ENCODE results near the gene METTL5.
"Not testable (repeated sequence)": the region's sequence is repeated elsewhere in the genome, so short reads cannot be mapped to it uniquely, and the experiment has no call there.

Gene METTL5

DNA sequence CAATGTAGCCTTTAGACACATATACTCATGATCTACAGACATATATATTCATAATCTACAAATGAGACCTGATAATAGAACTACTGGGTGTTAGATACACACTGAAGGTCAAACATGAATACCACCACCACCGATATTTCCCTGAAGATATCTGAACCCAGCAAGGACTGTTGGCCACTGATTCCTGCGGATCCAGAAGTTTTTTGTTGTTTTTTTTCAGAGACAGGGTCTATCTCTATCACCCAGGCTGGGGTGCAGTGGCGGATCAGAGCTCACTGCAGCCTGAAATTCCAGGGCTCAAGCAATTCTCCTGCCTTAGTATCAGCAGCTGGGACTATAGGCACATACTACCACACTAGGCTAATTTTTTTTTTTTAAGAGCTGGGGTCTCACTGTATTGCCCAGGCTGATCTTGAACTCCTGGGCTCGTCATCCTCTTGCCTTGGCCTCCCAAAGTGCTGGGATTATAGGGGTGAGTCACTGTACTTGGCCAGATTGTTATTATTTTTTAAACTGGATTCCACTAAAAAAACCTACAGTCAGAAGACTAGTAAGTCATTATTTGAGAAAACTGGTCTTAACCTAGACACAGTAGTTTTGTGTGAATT, 1.8 kb downstream of the METTL5 start:
- no peak overlapping the region for H3K27ac ChIP-seq
- no peaks in the 10 kb centered on the region for H4K20me1 ChIP-seq (ENCODE audit: insufficient read depth)
- no peak overlapping the region for H2AFZ ChIP-seq (ENCODE audit: low read depth)
- H3K79me2 ChIP-seq (ENCODE audit: insufficient read depth, low read depth): peaks cover 39% of the 10 kb centered on the region
- H3K9ac ChIP-seq: no peak overlapping the region
- peaks cover 36% of the 10 kb centered on the region for H3K4me1 ChIP-seq (ENCODE audit: low read depth, poor library complexity, severe bottlenecking)
- no peak overlapping the region for H3K4me3 ChIP-seq (IDR thresholded peaks at IDR 0.05; ENCODE audit: insufficient read depth, low read depth, low read length)
- H3K4me2 ChIP-seq: peak overlapping the region; percentile 81; the same call in 1 of the 2 replicates
- H3K36me3 ChIP-seq (ENCODE audit: insufficient read depth): peaks cover 2% of the 10 kb centered on the region; the same call in 1 of the 2 replicates
- no peaks in the 10 kb centered on the region for H3K27me3 ChIP-seq (ENCODE audit: insufficient read depth, low read depth)
- TF ChIP-seq, protein P1, sequence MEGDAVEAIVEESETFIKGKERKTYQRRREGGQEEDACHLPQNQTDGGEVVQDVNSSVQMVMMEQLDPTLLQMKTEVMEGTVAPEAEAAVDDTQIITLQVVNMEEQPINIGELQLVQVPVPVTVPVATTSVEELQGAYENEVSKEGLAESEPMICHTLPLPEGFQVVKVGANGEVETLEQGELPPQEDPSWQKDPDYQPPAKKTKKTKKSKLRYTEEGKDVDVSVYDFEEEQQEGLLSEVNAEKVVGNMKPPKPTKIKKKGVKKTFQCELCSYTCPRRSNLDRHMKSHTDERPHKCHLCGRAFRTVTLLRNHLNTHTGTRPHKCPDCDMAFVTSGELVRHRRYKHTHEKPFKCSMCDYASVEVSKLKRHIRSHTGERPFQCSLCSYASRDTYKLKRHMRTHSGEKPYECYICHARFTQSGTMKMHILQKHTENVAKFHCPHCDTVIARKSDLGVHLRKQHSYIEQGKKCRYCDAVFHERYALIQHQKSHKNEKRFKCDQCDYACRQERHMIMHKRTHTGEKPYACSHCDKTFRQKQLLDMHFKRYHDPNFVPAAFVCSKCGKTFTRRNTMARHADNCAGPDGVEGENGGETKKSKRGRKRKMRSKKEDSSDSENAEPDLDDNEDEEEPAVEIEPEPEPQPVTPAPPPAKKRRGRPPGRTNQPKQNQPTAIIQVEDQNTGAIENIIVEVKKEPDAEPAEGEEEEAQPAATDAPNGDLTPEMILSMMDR (conservative IDR thresholded peaks at IDR 0.05; ENCODE audit: low read depth, low read length): no peak

DNA sequence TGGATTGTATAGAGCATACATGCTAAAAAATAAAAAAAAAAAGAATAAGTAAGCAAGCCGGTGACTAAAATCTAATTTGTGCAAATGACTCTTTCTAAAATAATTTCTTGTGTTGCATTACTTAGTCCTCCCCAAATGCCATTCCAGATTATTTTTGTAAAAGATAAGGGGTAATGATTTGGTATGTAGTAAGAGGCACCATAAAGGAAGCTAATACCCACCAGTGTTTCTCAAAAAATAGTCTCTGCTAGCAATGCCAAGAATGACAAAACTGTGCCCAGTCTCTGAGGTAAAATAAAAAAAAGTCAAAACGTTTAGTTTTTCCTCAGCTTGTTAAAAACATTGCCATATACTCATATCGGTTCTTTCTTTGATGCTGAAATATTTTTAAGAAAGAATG, 2.7 kb downstream of the METTL5 start:
- Histone ChIP-seq H3K27me3 (ENCODE audit: insufficient read depth, low read depth) (no peaks in the 10 kb centered on the region), H4K20me1 (ENCODE audit: insufficient read depth) (no peaks in the 10 kb centered on the region), H3K4me2 (peak overlapping the region; percentile 81; the same call in 1 of the 2 replicates), H3K27ac (no peak overlapping the region), H3K4me1 (ENCODE audit: low read depth, poor library complexity, severe bottlenecking) (peaks cover 36% of the 10 kb centered on the region), H2AFZ (ENCODE audit: low read depth) (no peak overlapping the region), H3K4me3 (IDR thresholded peaks at IDR 0.05; ENCODE audit: insufficient read depth, low read depth, low read length) (no peak overlapping the region), H3K36me3 (ENCODE audit: insufficient read depth) (peaks cover 2% of the 10 kb centered on the region; the same call in 1 of the 2 replicates), H3K79me2 (ENCODE audit: insufficient read depth, low read depth) (peaks cover 37% of the 10 kb centered on the region), H3K9ac (no peak overlapping the region)
- TF ChIP-seq, protein P1 (conservative IDR thresholded peaks at IDR 0.05; ENCODE audit: low read depth, low read length): no peak

DNA sequence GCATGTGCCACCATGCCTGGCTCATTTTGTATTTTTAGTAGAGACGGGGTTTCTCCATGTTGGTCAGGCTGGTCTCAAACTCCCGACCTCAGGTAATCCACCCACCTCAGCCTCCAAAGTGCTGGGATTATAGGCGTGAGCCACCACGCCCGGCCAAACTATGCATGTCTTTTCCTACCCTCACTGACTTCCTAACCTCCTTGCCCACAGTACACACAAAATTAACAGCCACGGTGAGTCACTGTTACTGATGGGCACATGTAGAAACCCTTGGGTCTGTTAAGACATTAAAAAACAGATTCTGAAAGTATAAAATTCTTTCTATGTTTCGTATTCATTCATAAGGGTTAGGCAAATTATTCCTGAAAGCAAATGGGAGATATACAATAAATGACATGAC, 4.6 kb downstream of the METTL5 start:
- H3K27ac ChIP-seq; H2AFZ ChIP-seq (ENCODE audit: low read depth); H3K9ac ChIP-seq; H4K20me1 ChIP-seq (ENCODE audit: insufficient read depth); H3K4me3 ChIP-seq (IDR thresholded peaks at IDR 0.05; ENCODE audit: insufficient read depth, low read depth, low read length); H3K27me3 ChIP-seq (ENCODE audit: insufficient read depth, low read depth); H3K4me2 ChIP-seq; H3K36me3 ChIP-seq (ENCODE audit: insufficient read depth): not testable (repeated sequence)
- H3K79me2 ChIP-seq (ENCODE audit: insufficient read depth, low read depth): peaks cover 37% of the 10 kb centered on the region
- H3K4me1 ChIP-seq (ENCODE audit: low read depth, poor library complexity, severe bottlenecking): peaks cover 31% of the 10 kb centered on the region

DNA sequence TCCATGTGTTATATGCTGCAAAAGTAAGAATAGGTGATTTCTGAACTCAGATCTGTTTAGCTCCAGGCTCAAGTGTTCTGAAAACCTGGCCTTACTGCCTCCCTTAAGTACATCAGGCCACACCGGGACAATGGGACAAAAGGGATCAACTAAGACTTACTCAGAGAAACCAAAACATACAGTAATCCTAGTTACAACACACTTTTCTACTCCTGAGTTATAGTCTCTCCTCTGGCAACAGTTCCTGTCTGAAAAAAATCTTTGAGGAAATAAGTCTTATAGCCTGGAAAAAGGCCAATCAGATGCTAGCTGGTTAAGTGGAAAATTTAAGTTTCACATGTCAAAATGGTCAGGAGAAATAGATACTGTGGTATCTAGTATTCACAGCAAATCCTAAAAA, 5.6 kb downstream of the METTL5 start:
- H3K4me3 ChIP-seq (IDR thresholded peaks at IDR 0.05; ENCODE audit: insufficient read depth, low read depth, low read length): no peak overlapping the region
- no peak overlapping the region; the same call in 1 of the 2 replicates for H3K27ac ChIP-seq
- no peaks in the 10 kb centered on the region for H4K20me1 ChIP-seq (ENCODE audit: insufficient read depth)
- TF ChIP-seq, protein P1 (conservative IDR thresholded peaks at IDR 0.05; ENCODE audit: low read depth, low read length): no peak
- H3K79me2 ChIP-seq (ENCODE audit: insufficient read depth, low read depth): peaks cover 31% of the 10 kb centered on the region
- no peak overlapping the region for H3K4me2 ChIP-seq
- peaks cover 2% of the 10 kb centered on the region; the same call in 1 of the 2 replicates for H3K36me3 ChIP-seq (ENCODE audit: insufficient read depth)
- H3K9ac ChIP-seq: no peak overlapping the region
- H2AFZ ChIP-seq (ENCODE audit: low read depth): no peak overlapping the region
- peaks cover 30% of the 10 kb centered on the region for H3K4me1 ChIP-seq (ENCODE audit: low read depth, poor library complexity, severe bottlenecking)
- no peaks in the 10 kb centered on the region for H3K27me3 ChIP-seq (ENCODE audit: insufficient read depth, low read depth)

DNA sequence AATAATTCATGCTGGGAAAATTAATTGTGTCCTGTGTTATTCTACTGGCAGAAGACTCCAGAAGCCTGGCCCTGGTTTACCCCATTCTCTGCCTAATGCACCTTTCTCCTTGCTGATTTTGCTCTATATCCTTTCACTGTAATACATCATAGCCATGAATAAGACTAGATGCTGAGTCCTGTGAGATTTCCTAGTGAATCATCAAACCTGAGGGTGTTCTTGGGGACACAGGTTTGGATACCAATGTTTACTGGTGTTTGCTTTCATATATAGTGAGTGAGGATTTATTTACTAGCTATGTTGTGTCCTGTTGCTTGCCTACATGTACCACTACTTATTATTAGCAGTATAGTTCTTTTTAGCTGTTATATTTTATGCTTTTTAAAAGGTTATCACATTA, 6.5 kb downstream of the METTL5 start:
- H3K4me1 ChIP-seq (ENCODE audit: low read depth, poor library complexity, severe bottlenecking): peaks cover 22% of the 10 kb centered on the region
- no peak overlapping the region for H3K4me3 ChIP-seq (IDR thresholded peaks at IDR 0.05; ENCODE audit: insufficient read depth, low read depth, low read length)
- H3K4me2 ChIP-seq: no peak overlapping the region
- no peaks in the 10 kb centered on the region; the same call in 1 of the 2 replicates for H4K20me1 ChIP-seq (ENCODE audit: insufficient read depth)
- peaks cover 22% of the 10 kb centered on the region; the same call in 1 of the 2 replicates for H3K79me2 ChIP-seq (ENCODE audit: insufficient read depth, low read depth)
- no peak overlapping the region for H3K9ac ChIP-seq
- H3K36me3 ChIP-seq (ENCODE audit: insufficient read depth): peaks cover 2% of the 10 kb centered on the region; the same call in 1 of the 2 replicates
- no peak overlapping the region for H2AFZ ChIP-seq (ENCODE audit: low read depth)
- TF ChIP-seq, protein P1 (conservative IDR thresholded peaks at IDR 0.05; ENCODE audit: low read depth, low read length): no peak
- no peaks in the 10 kb centered on the region for H3K27me3 ChIP-seq (ENCODE audit: insufficient read depth, low read depth)
- H3K27ac ChIP-seq: no peak overlapping the region

DNA sequence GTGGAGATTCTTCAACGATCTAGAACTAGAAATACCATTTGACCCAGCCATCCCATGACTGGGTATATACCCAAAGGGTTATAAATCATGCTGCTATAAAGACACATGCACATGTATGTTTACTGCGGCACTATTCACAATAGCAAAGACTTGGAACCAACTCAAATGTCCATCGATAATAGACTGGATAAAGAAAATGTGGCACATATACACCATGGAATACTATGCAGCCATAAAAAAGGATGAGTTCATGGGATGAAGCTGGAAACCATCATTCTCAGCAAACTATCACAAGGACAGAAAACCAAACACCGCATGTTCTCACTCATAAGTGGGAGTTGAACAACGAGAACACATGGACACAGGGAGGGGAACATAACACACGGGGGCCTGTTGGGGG, 7.3 kb downstream of the METTL5 start:
- H2AFZ ChIP-seq (ENCODE audit: low read depth); H3K27ac ChIP-seq; H3K36me3 ChIP-seq (ENCODE audit: insufficient read depth); H3K27me3 ChIP-seq (ENCODE audit: insufficient read depth, low read depth); H4K20me1 ChIP-seq (ENCODE audit: insufficient read depth); H3K4me3 ChIP-seq (IDR thresholded peaks at IDR 0.05; ENCODE audit: insufficient read depth, low read depth, low read length); H3K4me2 ChIP-seq; H3K9ac ChIP-seq: not testable (repeated sequence)
- Histone ChIP-seq H3K4me1 (ENCODE audit: low read depth, poor library complexity, severe bottlenecking) (peaks cover 13% of the 10 kb centered on the region), H3K79me2 (ENCODE audit: insufficient read depth, low read depth) (peaks cover 15% of the 10 kb centered on the region; the same call in 1 of the 2 replicates)

DNA sequence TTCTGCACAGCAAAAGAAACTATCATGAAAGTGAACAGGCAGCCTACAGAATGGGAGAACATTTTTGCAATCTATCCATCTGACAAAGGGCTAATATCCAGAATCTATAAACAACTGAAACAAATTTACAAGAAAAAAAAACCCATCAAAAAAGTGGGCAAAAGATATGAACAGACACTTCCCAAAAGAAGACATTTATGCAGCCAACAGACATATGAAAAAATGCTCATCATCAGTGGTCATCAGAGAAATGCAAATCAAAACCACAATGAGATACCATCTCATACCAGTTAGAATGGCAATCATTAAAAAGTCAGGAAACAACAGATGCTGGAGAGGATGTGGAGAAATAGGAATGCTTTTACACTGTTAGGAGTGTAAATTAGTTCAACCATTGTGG, 7.7 kb downstream of the METTL5 start:
- not testable (repeated sequence) for H3K4me3 ChIP-seq (IDR thresholded peaks at IDR 0.05; ENCODE audit: insufficient read depth, low read depth, low read length); H3K36me3 ChIP-seq (ENCODE audit: insufficient read depth); H3K27me3 ChIP-seq (ENCODE audit: insufficient read depth, low read depth); H3K9ac ChIP-seq; H4K20me1 ChIP-seq (ENCODE audit: insufficient read depth); H2AFZ ChIP-seq (ENCODE audit: low read depth); H3K27ac ChIP-seq; H3K4me2 ChIP-seq
- peaks cover 10% of the 10 kb centered on the region for H3K4me1 ChIP-seq (ENCODE audit: low read depth, poor library complexity, severe bottlenecking)
- H3K79me2 ChIP-seq (ENCODE audit: insufficient read depth, low read depth): peaks cover 11% of the 10 kb centered on the region; the same call in 1 of the 2 replicates

Measured in KMS-11 (cell line).